Skeletal muscle tissue (tissue), 4 donors: ENCODE measurements around the gene EIF4E. TPM values are rescaled to one million over a fixed set of nuclear protein-coding genes. Genes with fewer than 3 reads are reported as not detected.
"Not testable (repeated sequence)": the region's sequence is repeated elsewhere in the genome, so short reads cannot be mapped to it uniquely, and the experiment has no call there.

Experiments
- H3K27ac ChIP-seq: one replicate; pipeline ENCODE4 v1.7.0; 2013; ENCODE audit warnings: mild to moderate bottlenecking, low read depth, low read length, inconsistent platforms
- H3K27me3 ChIP-seq, 3 donors: one replicate each; pipeline ENCODE4 v1.7.0; 2013; ENCODE audit warnings: low read length in 3 of 3; ENCODE audit not compliant: control insufficient read depth in 3 of 3, insufficient read depth in 3 of 3
- H3K36me3 ChIP-seq, 3 donors: one replicate each; pipeline ENCODE4 v1.7.0; 2013; ENCODE audit warnings: low read length in 3 of 3; ENCODE audit not compliant: control insufficient read depth in 3 of 3, insufficient read depth in 3 of 3
- H3K4me1 ChIP-seq, 3 donors: one replicate each; pipeline ENCODE4 v1.7.0; 2013; ENCODE audit warnings: low read length in 3 of 3, mild to moderate bottlenecking in 3 of 3; ENCODE audit not compliant: control insufficient read depth in 3 of 3, insufficient read depth in 3 of 3
- H3K4me3 ChIP-seq, 3 donors: one replicate each; pipeline ENCODE4 v1.7.0; 2013; ENCODE audit warnings: low read length in 3 of 3
- H3K9ac ChIP-seq, 3 donors: one replicate each; pipeline ENCODE4 v1.7.0; 2013; ENCODE audit warnings: low read length in 3 of 3, mild to moderate bottlenecking in 3 of 3, moderate library complexity in 2 of 3, low read depth in 1 of 3
- H3K9me3 ChIP-seq, 3 donors: one replicate each; pipeline ENCODE4 v1.7.0; 2013; ENCODE audit warnings: low read length in 3 of 3; ENCODE audit not compliant: control insufficient read depth in 3 of 3
- total RNA-seq: library from RNA; depleted of rRNA; stranded (reverse); fragments of >200 nt; gene quantifications from one replicate; pipeline ENCODE4 v1.2.3, GENCODE V29; 2014
- donor health status: Osteomylitis.

EIF4E gene
- total RNA-seq, 1 donor from 2014 or later = 61.6 TPM

DNA sequence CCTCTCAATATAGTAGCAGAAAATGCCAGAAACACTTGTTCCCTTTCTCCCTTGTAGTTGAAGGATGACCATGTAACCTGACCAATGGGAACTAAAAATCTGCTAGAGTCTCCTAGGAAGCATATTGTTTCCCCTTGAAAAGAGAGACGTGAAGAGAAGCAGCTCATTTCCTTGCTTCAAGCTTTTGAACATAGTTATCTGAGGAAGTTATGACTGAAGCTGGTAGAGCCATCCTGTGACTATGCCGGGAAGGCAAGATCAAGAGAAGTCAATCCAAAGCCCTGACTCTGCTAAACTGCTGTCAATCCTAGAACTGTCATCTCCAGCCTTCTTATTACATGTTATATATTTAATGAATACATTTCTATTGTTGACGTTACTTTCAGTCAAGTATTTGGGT is 66.6 kb downstream of the EIF4E start:
- Histone ChIP-seq H3K4me1 (no peaks in the 10 kb centered on the region), H3K4me3 (no peak overlapping the region), H3K27ac (no peak overlapping the region), H3K27me3 (no peaks in the 10 kb centered on the region), H3K36me3 (no peaks in the 10 kb centered on the region), H3K9ac (no peak overlapping the region), H3K9me3 (no peaks in the 10 kb centered on the region)

- H3K27me3 ChIP-seq = no peaks in the 10 kb centered on the region
Observed at GRCh38 chr4:98861100-98861884, 67.6 kb downstream of the EIF4E start.

GRCh38 chr4:98851806-98852205 is 77.1 kb downstream of the EIF4E start:
- Histone ChIP-seq H3K36me3 (no peaks in the 10 kb centered on the region), H3K27ac (no peak overlapping the region), H3K4me1 (no peaks in the 10 kb centered on the region), H3K9me3 (no peaks in the 10 kb centered on the region), H3K4me3 (no peak overlapping the region), H3K9ac (no peak overlapping the region), H3K27me3 (no peaks in the 10 kb centered on the region)

More at GRCh38 chr4:98861100-98861884, 67.6 kb downstream of the EIF4E start:
- Histone ChIP-seq H3K9ac (no peak overlapping the region), H3K9me3 (no peaks in the 10 kb centered on the region), H3K27ac (no peak overlapping the region), H3K4me1 (no peaks in the 10 kb centered on the region), H3K36me3 (no peaks in the 10 kb centered on the region), H3K4me3 (no peak overlapping the region)

- no peaks in the 10 kb centered on the region for H3K27me3 ChIP-seq
- no peak overlapping the region for H3K9ac ChIP-seq
- H3K4me1 ChIP-seq = no peaks in the 10 kb centered on the region
- H3K4me3 ChIP-seq = no peak overlapping the region
- no peak overlapping the region for H3K27ac ChIP-seq
- H3K9me3 ChIP-seq = no peaks in the 10 kb centered on the region
- H3K36me3 ChIP-seq = no peaks in the 10 kb centered on the region
Observed at GRCh38 chr4:98850937-98851336, 78.0 kb downstream of the EIF4E start.

GRCh38 chr4:98848448-98848847 is 80.5 kb downstream of the EIF4E start:
- Histone ChIP-seq H3K4me3 (no peak overlapping the region), H3K9me3 (no peaks in the 10 kb centered on the region), H3K36me3 (no peaks in the 10 kb centered on the region), H3K4me1 (no peaks in the 10 kb centered on the region), H3K27ac (no peak overlapping the region), H3K9ac (no peak overlapping the region), H3K27me3 (no peaks in the 10 kb centered on the region)

DNA sequence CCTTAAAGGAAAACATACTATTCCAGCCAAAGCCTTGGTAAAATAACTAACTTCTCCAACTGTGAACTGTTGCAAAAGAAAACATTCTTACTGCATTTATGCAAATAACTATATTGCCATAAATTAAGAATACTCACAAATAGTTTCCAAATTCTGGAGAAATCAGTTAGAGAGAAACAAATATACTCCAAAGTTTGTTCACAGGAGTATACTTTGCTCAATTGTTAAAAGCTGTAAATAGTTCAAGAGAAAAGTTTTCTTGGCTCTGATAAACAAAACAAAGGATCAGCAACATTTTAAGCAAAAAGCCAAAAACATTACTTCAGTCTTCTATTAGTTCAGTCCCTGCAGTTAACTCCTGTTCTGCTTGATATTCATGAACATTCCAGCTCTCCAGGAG is 83.0 kb downstream of the EIF4E start:
- H3K9me3 ChIP-seq = no peaks in the 10 kb centered on the region
- no peak overlapping the region for H3K9ac ChIP-seq
- H3K36me3 ChIP-seq = no peaks in the 10 kb centered on the region
- H3K27ac ChIP-seq = no peak overlapping the region
- H3K27me3 ChIP-seq = no peaks in the 10 kb centered on the region
- H3K4me1 ChIP-seq = no peaks in the 10 kb centered on the region
- no peak overlapping the region for H3K4me3 ChIP-seq

DNA sequence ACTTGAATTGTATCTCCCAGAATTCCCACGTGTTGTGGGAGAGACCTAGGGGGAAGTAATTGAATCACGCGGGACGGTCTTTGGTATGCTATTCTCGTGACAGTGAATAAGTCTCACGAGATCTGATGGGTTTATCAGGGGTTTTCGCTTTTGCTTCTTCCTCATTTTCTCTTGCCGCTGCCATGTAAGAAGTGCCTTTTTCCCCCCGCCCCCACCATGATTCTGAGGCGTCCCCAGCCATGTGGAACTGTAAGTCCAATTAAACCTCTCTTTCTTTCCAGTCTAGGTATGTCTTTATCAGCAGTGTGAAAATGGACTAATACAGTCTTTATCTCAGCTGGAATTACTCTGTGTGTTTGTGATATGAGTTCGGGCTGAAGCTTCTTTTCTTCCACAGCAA is 86.0 kb downstream of the EIF4E start:
- not testable (repeated sequence) for H3K4me1 ChIP-seq, H3K4me3 ChIP-seq, H3K9me3 ChIP-seq, H3K27me3 ChIP-seq, H3K36me3 ChIP-seq, H3K27ac ChIP-seq, H3K9ac ChIP-seq

DNA sequence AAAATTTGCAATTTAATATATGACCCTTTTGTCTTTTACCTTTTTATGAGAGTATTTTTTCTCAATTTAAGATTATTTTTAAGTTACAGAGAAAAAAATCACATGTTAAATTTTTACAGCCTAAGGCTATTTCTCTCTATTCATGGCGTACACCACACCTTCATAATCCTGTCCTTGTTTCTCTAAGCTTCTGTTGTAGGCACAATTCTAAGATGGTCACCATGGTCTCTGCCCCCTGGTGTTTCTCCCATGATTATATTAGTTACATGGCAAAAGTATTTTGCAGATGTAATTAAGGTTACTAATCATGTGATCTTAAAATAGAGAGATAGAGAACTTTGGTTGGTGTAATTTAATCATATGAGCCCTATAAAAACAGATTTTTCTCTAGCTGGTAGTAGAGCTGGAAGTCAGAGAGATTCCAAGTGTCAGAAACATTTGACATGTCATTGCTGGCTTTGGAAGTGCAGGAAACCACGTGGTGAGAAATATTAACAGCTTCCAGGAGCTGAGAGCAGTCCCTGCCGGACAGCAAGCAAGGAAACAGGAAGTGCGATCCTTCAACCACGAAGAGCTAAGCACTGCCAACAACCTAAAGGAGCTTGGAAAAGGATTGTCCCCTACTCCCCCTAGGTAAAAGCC is 89.8 kb downstream of the EIF4E start:
- no peak overlapping the region for H3K4me3 ChIP-seq
- no peak overlapping the region for H3K27ac ChIP-seq
- no peaks in the 10 kb centered on the region for H3K4me1 ChIP-seq

GRCh38 chr4:98838531-98838930 is 90.4 kb downstream of the EIF4E start:
- Histone ChIP-seq H3K9me3 (no peaks in the 10 kb centered on the region), H3K4me1 (no peaks in the 10 kb centered on the region), H3K27ac (no peak overlapping the region), H3K27me3 (no peaks in the 10 kb centered on the region), H3K4me3 (no peak overlapping the region), H3K36me3 (no peaks in the 10 kb centered on the region), H3K9ac (no peak overlapping the region)

More for the DNA sequence above, 89.8 kb downstream of the EIF4E start:
- Histone ChIP-seq H3K9ac (no peak overlapping the region), H3K27me3 (no peaks in the 10 kb centered on the region), H3K36me3 (no peaks in the 10 kb centered on the region), H3K9me3 (no peaks in the 10 kb centered on the region)

DNA sequence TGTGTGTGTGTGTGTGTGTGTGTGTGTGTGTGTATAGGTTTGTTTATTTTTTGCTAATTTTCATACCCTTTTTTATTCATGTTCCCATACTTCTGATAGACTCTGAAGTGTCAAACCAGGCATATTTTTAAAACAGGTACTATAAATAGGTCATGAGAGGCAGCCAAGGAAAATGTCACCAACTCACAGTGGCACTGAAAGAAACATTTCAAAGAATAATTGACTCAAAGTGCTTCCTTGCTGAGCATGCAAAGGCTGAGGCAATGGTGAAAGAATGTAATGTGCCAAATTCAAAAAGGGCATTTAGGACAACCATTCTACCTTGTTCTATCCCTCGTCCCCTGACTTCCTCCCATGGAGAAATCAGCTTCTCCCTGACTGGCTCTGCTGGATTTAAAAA is 95.5 kb downstream of the EIF4E start:
- Histone ChIP-seq H3K36me3 (no peaks in the 10 kb centered on the region), H3K9me3 (no peaks in the 10 kb centered on the region), H3K9ac (no peak overlapping the region), H3K4me3 (no peak overlapping the region), H3K4me1 (no peaks in the 10 kb centered on the region), H3K27me3 (no peaks in the 10 kb centered on the region), H3K27ac (no peak overlapping the region)
